SJCRH30 (cell line): ENCODE data around the gene DNAJA4. TPM values are rescaled to one million over a fixed set of nuclear protein-coding genes. Genes with fewer than 3 reads are reported as not detected.
"Not testable (repeated sequence)": the region's sequence is repeated elsewhere in the genome, so short reads cannot be mapped to it uniquely, and the experiment has no call there.

Experiments used
- DNase-seq, 2 experiments: peaks; one replicate each; pipeline ENCODE4 v3.0.0-alpha.2; 2015 to 2020
- H3K27ac ChIP-seq: fragments of 250-450 bp; sonication (Bioruptor Pico); 2 replicates; pipeline ENCODE4 v1.5.1; 2020; ENCODE audit warnings: mild to moderate bottlenecking, moderate library complexity
- H3K27me3 ChIP-seq: fragments of 250-450 bp; sonication (Bioruptor Pico); 2 replicates; pipeline ENCODE4 v1.5.1; 2020; ENCODE audit warnings: mild to moderate bottlenecking, moderate library complexity
- H3K36me3 ChIP-seq: fragments of 250-450 bp; sonication (Bioruptor Pico); 2 replicates; pipeline ENCODE4 v1.5.1; 2020; ENCODE audit warnings: mild to moderate bottlenecking, moderate library complexity
- H3K4me1 ChIP-seq: fragments of 250-450 bp; sonication (Bioruptor Pico); 2 replicates; pipeline ENCODE4 v1.5.1; 2020; ENCODE audit warnings: mild to moderate bottlenecking, moderate library complexity
- H3K4me3 ChIP-seq: fragments of 250-450 bp; sonication (Bioruptor Pico); 2 replicates; pipeline ENCODE4 v1.5.1; 2020; ENCODE audit warnings: mild to moderate bottlenecking, moderate library complexity
- H3K9me3 ChIP-seq: fragments of 250-450 bp; sonication (Bioruptor Pico); replicated peaks from 2 replicates; pipeline ENCODE4 v1.5.1; 2020; ENCODE audit warnings: mild to moderate bottlenecking, moderate library complexity
- total RNA-seq: library from RNA; depleted of rRNA; stranded (reverse); fragments of >200 nt; shearing (Covaris generic); gene quantifications from 2 replicates; pipeline ENCODE4 v1.2.3, GENCODE V29; 2014

Gene DNAJA4
- total RNA-seq, 1 experiment from 2014 or later: not detected

GRCh38 chr15:78236491-78236890 is 27.9 kb upstream of the DNAJA4 start:
- Histone ChIP-seq H3K9me3 (no peaks in the 10 kb centered on the region), H3K27me3 (no peaks in the 10 kb centered on the region), H3K36me3 (no peaks in the 10 kb centered on the region), H3K27ac (no peak overlapping the region), H3K4me1 (peaks cover 9% of the 10 kb centered on the region), H3K4me3 (no peak overlapping the region)
- no peak for DNase-seq

- DNase-seq: no peak
- no peaks in the 10 kb centered on the region for H3K36me3 ChIP-seq
Measured at GRCh38 chr15:78237146-78237545, 27.2 kb upstream of the DNAJA4 start.

GRCh38 chr15:78239811-78240210 is 24.6 kb upstream of the DNAJA4 start:
- Histone ChIP-seq H3K9me3 (no peaks in the 10 kb centered on the region), H3K27me3 (no peaks in the 10 kb centered on the region), H3K4me1 (peaks cover 17% of the 10 kb centered on the region), H3K4me3 (no peak overlapping the region), H3K27ac (peak overlapping the region; percentile 11), H3K36me3 (no peaks in the 10 kb centered on the region)
- DNase-seq: peak; percentile 74 to 89

More at GRCh38 chr15:78237146-78237545, 27.2 kb upstream of the DNAJA4 start:
- Histone ChIP-seq H3K27me3 (no peaks in the 10 kb centered on the region), H3K27ac (no peak overlapping the region), H3K4me1 (peaks cover 9% of the 10 kb centered on the region), H3K4me3 (no peak overlapping the region), H3K9me3 (no peaks in the 10 kb centered on the region)

GRCh38 chr15:78241017-78241416 is 23.3 kb upstream of the DNAJA4 start:
- Histone ChIP-seq H3K4me3 (no peak overlapping the region), H3K27ac (no peak overlapping the region), H3K36me3 (no peaks in the 10 kb centered on the region), H3K27me3 (no peaks in the 10 kb centered on the region), H3K4me1 (peaks cover 17% of the 10 kb centered on the region), H3K9me3 (no peaks in the 10 kb centered on the region)
- DNase-seq: peak; percentile 86 to 91

- no peaks in the 10 kb centered on the region for H3K36me3 ChIP-seq
- no peaks in the 10 kb centered on the region for H3K27me3 ChIP-seq
- H3K4me1 ChIP-seq: peaks cover 17% of the 10 kb centered on the region
- no peak overlapping the region for H3K27ac ChIP-seq
- no peak overlapping the region for H3K4me3 ChIP-seq
- DNase-seq: peak; percentile 54 to 77
- no peaks in the 10 kb centered on the region for H3K9me3 ChIP-seq
Measured at GRCh38 chr15:78242128-78242527, 22.2 kb upstream of the DNAJA4 start.

DNA sequence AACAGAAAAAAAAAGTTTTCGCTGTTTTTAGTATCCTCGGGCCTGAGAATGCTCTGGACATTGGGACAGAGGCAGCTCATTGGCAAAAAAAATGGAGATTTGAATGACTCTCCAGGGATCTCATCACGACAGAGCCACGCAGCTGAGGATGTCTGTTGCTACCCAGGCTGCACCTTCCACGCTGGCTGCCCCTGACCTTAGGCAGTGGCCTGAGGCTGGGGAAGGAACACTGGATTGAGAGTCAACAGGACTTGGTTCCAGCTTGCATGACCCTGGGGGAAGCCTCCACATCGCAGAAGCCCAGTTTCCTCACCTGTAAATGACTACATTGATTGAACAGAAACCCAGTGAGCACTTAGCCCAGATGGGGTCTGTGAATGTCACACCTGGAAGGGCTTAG is 21.3 kb upstream of the DNAJA4 start:
- peaks cover 17% of the 10 kb centered on the region for H3K4me1 ChIP-seq
- H3K4me3 ChIP-seq: no peak overlapping the region

DNA sequence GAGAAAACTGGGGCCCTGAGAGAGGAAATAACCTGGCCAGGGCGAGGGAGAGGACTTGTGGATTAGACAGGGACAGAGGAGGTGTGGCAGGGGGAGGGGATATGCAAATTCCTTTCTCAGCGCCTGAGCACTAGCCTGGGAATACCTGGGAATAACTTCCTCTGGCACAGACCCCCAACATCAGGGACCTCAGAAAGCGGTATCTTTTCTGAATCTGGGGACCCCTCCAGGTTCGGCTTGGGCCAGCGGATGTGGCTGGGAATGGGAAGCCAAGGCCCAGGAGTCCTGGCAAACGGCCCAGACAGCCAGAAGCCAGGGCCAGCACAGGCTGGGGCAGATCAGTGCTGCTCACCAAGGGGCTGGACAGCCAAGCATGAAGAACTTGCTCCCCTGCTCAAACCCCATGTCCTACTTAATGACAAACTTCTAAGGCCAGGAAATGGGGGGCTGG is 20.8 kb upstream of the DNAJA4 start:
- Histone ChIP-seq H3K4me3 (no peak overlapping the region), H3K27ac (no peak overlapping the region), H3K4me1 (peaks cover 17% of the 10 kb centered on the region), H3K27me3 (no peaks in the 10 kb centered on the region), H3K9me3 (no peaks in the 10 kb centered on the region), H3K36me3 (no peaks in the 10 kb centered on the region)
- peak; percentile 48 to 57 for DNase-seq

More for the DNA sequence above, 21.3 kb upstream of the DNAJA4 start:
- H3K9me3 ChIP-seq: no peaks in the 10 kb centered on the region
- no peaks in the 10 kb centered on the region for H3K27me3 ChIP-seq
- no peak for DNase-seq
- no peaks in the 10 kb centered on the region for H3K36me3 ChIP-seq
- H3K27ac ChIP-seq: no peak overlapping the region

- no peak overlapping the region for H3K27ac ChIP-seq
- H3K4me3 ChIP-seq: no peak overlapping the region
- H3K36me3 ChIP-seq: no peaks in the 10 kb centered on the region
- no peaks in the 10 kb centered on the region for H3K27me3 ChIP-seq
- H3K4me1 ChIP-seq: peaks cover 20% of the 10 kb centered on the region
- no peak for DNase-seq
- H3K9me3 ChIP-seq: no peaks in the 10 kb centered on the region
Measured at GRCh38 chr15:78244101-78244500, 20.3 kb upstream of the DNAJA4 start.

- peaks cover 21% of the 10 kb centered on the region for H3K4me1 ChIP-seq
- H3K27me3 ChIP-seq: no peaks in the 10 kb centered on the region
- H3K36me3 ChIP-seq: no peaks in the 10 kb centered on the region
- no peak for DNase-seq
- H3K27ac ChIP-seq: no peak overlapping the region
- H3K4me3 ChIP-seq: no peak overlapping the region
- H3K9me3 ChIP-seq: no peaks in the 10 kb centered on the region
Measured at GRCh38 chr15:78244893-78245292, 19.5 kb upstream of the DNAJA4 start.

DNA sequence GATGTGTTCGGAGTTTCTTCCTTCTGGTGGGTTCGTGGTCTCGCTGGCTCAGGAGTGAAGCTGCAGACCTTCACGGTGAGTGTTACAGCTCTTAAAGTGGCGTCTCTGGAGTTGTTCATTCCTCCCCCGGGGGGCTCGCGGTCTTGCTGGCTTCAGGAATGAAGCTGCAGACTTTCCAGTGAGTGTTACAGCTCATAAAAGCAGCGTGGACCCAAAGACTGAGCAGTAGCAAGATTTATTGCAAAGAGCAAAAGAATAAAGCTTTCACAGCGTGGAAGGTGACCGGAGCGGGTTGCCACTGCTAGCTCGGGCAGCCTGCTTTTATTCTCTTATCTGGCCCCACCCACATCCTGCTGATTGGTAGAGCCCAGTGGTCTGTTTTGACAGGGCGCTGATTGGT is 19.0 kb upstream of the DNAJA4 start:
- H3K4me3 ChIP-seq, DNase-seq, H3K9me3 ChIP-seq, H3K36me3 ChIP-seq, H3K27ac ChIP-seq, H3K27me3 ChIP-seq: not testable (repeated sequence)
- peaks cover 18% of the 10 kb centered on the region for H3K4me1 ChIP-seq

DNA sequence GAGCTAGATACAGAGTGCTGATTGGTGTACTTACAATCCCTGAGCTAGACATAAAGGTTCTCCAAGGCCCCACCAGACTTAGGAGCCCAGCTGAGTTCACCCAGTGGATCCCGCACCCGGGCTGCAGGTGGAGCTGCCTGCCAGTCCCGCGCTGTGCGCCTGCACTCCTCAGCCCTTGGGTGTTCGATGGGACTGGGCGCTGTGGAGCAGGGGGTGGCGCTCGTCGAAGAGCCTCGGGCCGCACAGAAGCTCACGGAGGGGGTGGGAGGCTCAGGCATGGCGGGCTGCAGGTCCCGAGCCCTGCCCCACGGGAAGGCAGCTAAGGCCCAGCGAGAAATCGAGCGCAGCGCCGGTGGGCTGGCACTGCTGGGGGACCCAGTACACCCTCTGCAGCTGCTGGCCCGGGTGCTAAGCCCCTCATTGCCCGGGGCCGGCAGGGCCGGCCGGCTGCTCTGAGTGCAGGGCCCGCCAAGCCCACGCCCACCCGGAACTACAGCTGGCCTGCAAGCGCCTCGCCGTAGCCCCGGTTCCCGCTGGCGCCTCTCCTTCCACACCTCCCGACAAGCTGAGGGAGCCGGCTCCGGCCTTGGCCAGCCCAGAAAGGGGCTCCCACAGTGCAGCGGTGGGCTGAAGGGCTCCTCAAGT is 18.3 kb upstream of the DNAJA4 start:
- not testable (repeated sequence) for H3K4me3 ChIP-seq, DNase-seq
- peaks cover 15% of the 10 kb centered on the region for H3K4me1 ChIP-seq

DNA sequence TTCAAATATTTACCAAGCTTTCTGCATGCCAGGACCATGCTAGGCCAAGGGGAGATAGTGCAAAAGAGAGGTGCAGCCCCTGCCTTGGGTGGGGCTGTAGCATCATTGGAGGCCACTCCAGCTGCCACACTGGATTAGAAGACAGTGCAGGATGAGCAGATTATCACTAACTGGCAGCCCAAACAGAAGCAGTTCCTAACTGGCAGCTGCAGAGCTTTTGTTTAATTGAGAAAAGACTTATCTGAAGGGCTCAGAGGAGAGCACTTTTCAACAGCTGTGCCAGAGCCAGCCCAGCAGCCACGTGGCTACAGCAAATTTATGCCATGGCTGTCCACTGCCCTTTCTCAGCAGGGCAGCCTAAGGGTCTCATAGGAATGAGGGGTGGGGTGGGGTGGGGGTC is 16.5 kb upstream of the DNAJA4 start:
- no peaks in the 10 kb centered on the region for H3K36me3 ChIP-seq
- no peaks in the 10 kb centered on the region for H3K9me3 ChIP-seq
- peak in 1 of 2 experiments; percentile 42 for DNase-seq
- H3K27ac ChIP-seq: no peak overlapping the region
- H3K4me3 ChIP-seq: no peak overlapping the region
- H3K4me1 ChIP-seq: peaks cover 15% of the 10 kb centered on the region
- no peaks in the 10 kb centered on the region for H3K27me3 ChIP-seq

More for the DNA sequence above, 18.3 kb upstream of the DNAJA4 start:
- not testable (repeated sequence) for H3K27ac ChIP-seq, H3K36me3 ChIP-seq, H3K27me3 ChIP-seq, H3K9me3 ChIP-seq

- Histone ChIP-seq H3K36me3 (no peaks in the 10 kb centered on the region), H3K27ac (no peak overlapping the region), H3K9me3 (no peaks in the 10 kb centered on the region), H3K4me3 (no peak overlapping the region), H3K27me3 (no peaks in the 10 kb centered on the region), H3K4me1 (peaks cover 9% of the 10 kb centered on the region)
- no peak for DNase-seq
Measured at GRCh38 chr15:78249131-78249530, 15.2 kb upstream of the DNAJA4 start.

- Histone ChIP-seq H3K27me3 (no peaks in the 10 kb centered on the region), H3K4me3 (no peak overlapping the region), H3K27ac (no peak overlapping the region), H3K4me1 (peaks cover 25% of the 10 kb centered on the region), H3K9me3 (no peaks in the 10 kb centered on the region), H3K36me3 (no peaks in the 10 kb centered on the region)
- DNase-seq: no peak
Measured at GRCh38 chr15:78251136-78251535, 13.2 kb upstream of the DNAJA4 start.

- Histone ChIP-seq H3K36me3 (no peaks in the 10 kb centered on the region), H3K9me3 (no peaks in the 10 kb centered on the region), H3K27me3 (no peaks in the 10 kb centered on the region), H3K4me3 (no peak overlapping the region), H3K4me1 (peaks cover 25% of the 10 kb centered on the region; the same call in 1 of the 2 replicates), H3K27ac (no peak overlapping the region)
- peak; percentile 76 to 86 for DNase-seq
Measured at GRCh38 chr15:78255421-78256043, 8.8 kb upstream of the DNAJA4 start.

GRCh38 chr15:78256044-78256437 is 8.3 kb upstream of the DNAJA4 start:
- no peak overlapping the region for H3K4me3 ChIP-seq
- no peak overlapping the region for H3K27ac ChIP-seq
- H3K36me3 ChIP-seq: no peaks in the 10 kb centered on the region
- no peaks in the 10 kb centered on the region for H3K27me3 ChIP-seq
- peaks cover 26% of the 10 kb centered on the region; the same call in 1 of the 2 replicates for H3K4me1 ChIP-seq
- no peaks in the 10 kb centered on the region for H3K9me3 ChIP-seq
- no peak for DNase-seq
